Eye (tissue), 1 donor: ENCODE results near the gene AGK.

Experiments used
- DNase-seq: peaks from one replicate; pipeline ENCODE4 v3.0.0-alpha.2; 2015

AGK gene

DNA sequence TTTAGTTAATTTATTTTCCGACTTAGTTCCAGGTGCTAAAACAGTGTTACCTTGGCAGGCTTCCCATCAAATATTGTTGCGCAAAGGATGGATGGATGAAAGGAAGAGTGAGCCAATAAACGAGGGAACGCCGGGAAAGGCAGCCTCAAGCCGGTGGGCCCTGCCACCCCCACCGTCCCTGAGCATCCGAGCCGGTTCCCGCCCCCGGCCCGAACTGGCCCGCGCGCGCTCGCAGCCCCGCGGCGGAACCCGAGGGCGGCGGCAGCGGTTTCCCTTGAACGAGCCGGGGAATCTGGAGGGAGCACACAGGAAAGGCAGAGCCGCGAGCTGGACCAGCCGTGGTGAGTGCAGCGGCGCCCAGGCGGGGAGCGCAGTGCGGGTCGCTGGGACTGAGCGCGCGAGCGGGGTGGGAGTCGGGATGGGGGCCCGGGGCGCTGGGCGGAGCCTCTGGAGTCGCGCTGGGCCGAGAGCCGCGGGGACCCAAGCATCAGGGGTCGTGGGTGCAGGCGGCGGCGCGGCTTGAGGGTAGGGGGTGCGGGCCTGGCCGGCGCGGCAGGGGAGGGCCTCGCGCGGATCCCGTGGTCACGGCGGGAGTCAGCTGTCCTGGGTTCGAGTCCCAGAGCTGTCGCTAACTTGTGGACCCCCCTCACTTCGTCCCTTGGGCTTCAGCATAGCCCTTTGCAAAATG is at the start of gene AGK:
Gene AGK, plus strand, starts transcription at position 317 of the 688 bp plus-strand sequence. CDS start 4,057 bp downstream, outside the sequence.
- peak; percentile 93 for DNase-seq

GRCh38 chr7:141501451-141501850 is 49.8 kb upstream of the AGK start:
- no peak for DNase-seq

DNA sequence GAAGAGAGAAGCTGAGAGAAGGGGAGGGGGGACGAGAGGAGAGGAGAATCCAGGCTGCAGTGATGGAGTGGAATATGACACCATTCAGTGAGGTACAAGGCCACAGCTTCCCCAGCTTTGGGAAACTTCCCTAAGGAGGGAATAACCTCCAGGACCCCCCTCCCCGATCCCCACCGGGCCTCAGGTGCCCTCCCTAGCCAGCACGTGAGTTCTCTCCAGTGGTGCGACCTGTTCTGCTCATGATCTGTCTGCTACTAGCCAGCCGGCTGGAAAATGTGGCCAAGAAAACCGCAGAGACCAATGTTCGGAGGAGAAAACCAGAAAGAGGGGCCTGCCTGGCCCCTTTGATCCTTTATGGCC is 39.9 kb upstream of the AGK start:
- peak; percentile 53 for DNase-seq

GRCh38 chr7:141511676-141512396 is 39.4 kb upstream of the AGK start:
- peak; percentile 80 for DNase-seq

DNA sequence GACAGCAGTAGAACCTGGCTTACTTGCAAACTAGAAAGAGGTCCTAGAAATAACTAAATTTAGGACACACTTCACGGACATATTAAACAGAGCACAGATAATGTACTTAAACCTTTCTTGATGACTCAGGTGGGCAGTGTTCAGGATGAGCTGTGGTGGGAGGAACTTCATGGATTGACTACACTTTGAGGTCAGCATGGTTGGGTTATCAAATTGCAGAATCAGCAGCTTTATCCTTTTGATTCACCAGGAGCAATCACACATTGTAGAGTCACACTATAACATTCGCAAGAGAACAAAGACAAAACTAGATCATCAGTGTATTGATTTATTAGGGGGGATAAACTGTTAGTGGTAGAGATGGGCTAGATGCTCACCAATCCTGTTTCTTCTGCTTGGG is 38.6 kb upstream of the AGK start:
- no peak for DNase-seq

DNA sequence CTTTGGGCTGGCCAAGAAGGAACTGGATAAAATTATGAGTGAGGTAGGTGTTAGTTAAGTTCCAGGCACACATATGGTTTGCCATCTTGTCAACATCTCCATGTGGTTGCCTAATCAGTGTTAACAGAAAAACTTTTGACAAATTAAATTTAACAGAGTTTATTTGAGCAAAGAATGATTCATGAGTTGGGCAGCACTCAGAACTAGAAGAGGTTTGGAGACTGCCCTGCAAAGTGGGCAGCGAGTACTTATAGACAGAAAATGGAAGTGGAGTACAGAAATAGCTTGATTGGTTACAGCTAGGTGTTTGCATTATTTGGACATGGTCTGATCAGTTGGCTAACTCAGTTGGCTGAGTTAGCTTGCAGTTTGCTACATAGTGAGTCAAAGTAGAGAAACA is 37.5 kb upstream of the AGK start:
- no peak for DNase-seq

DNA sequence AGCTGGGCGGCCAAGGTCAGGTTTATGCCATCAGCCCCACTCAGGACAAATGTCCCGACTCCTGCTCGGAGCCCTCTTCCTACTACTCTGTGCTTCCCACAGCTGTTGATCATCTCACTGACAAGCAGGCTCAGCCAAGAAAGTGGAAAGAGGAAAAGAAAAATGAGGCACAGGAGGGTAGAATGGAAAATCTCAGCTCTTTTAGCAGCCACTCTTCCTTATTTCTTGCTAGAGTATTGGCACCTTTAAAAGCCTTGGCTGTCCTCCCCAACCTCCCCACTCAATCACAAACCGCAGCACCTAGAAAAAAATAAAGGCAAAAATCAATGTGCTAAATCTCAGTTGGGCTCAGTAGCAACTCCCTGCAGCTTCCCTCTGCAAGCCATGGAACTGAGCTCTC is 35.3 kb upstream of the AGK start:
- DNase-seq: no peak

DNA sequence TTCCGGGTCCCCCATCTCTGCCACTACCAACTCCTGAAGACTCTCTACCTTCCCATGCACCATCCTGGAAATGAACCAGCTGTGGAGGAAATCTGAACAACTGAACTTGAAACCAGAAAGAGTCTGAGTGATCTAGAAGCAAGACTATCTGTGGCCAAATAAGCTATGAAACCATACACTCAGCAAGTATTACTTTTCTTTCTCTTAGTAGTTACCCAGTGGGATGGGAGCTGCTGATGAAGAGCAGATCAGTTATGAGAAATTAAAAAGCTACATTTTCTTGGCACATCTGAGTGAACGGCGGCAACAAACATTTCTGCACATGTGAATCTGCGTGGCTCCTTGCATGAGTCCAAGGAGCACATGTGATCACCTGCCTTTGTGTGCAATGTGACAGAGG is 31.6 kb upstream of the AGK start:
- no peak for DNase-seq

DNA sequence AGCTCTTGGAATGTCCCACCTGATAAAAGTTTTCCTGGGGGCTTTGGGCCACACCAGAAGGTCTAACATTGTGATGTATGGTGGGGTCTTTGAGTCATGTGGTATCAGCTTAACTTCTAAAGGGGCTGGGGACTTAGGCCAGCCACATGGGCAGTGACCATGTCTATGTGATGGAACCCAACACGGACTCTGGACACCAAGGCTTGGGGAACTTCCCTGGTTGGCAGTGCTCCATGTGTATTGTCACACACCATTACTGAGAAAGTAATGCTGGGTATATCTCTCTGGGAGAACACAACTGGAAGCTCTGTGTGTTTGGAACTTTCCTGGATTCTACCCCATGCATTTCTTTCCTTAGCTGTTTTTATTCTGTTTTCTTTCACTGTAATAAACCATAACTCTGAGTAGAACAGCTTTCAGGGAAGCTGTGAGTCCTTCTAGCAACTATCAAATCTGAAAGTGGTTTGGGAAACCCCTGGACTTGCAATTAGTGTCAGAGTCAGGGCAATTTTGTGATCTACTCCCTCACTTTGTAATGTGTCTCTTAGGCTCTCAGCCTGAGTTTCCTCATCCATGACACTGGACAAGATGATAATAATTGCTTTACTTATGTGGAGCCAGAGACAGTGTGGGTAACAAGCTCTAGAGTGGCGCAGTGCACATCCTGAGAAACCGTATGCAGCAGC is 28.4 kb upstream of the AGK start:
- no peak for DNase-seq

DNA sequence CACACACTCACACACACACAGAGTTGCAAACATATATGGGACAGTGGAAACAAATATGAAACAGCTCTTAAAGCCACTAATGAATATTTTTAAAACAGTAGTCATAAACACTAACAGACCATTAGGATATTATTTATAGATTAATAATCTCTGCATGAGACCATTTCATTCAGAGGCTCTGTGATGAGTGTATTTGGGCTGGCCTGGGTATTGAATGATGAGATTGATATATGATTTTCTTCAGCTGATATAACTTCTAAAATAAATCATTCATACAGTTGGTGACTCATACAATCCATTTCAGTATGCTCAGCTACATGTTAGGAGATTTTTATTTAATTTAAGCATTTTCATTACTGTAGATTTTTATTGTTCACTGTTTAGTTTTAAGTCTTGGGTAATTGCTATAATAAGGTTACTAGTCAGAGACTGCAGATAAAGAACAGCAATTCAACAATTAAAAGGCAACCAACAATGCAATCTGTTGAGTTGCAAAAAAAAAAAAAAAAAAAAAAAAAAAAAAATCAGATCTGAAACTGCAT is 25.2 kb upstream of the AGK start:
- no peak for DNase-seq

- no peak for DNase-seq
These were observed 24.1 kb upstream of the AGK start for GRCh38 chr7:141527076-141527475.

- no peak for DNase-seq
These were observed 22.8 kb upstream of the AGK start for GRCh38 chr7:141528399-141528798.

- peak; percentile 97 for DNase-seq
These were observed 17.9 kb upstream of the AGK start for GRCh38 chr7:141533149-141533949.

GRCh38 chr7:141534757-141535737 is 16.2 kb upstream of the AGK start:
- DNase-seq: no peak

- DNase-seq: no peak
These were observed 13.3 kb upstream of the AGK start for GRCh38 chr7:141537906-141538305.

DNA sequence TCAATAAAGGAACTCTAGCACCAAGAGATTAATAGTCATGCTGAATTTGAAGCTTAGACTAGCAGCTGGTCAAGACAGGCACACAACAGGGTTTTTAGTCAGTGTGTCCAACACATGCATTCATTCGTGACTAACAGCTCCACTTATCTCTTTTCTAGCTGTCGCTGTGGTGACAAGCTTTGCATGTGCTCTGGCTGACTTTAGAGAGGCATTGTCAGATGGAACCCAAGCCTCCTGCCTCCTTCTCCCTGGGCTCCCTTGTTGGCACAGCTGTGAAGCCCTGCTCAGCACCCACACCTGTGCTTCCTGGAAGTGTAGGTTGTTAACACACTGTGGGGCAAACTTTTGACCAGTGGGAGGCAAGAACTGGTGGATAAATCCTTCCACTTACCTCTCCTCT is 9.8 kb upstream of the AGK start:
- no peak for DNase-seq

GRCh38 chr7:141544831-141545230 is 6.4 kb upstream of the AGK start:
- DNase-seq: no peak

DNA sequence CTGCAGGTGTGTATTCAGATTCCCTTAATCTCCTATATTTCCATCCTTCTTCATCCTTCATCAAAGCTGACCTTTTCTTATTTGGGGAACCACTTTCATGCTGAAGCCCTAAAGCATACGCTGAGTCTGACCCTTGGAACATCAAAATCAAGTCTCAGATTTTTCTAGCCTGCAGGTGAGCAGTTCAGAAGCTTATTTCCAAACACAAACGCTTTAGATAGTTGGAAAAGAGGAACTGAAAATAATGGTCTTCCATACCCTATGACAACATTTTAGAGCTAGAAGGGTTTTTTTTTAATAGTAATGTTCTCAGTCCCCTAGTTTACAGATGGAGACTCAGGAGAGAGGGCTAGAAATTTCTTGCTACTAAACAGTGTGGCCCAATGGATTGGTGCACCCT is 1.6 kb upstream of the AGK start:
- no peak for DNase-seq

DNA sequence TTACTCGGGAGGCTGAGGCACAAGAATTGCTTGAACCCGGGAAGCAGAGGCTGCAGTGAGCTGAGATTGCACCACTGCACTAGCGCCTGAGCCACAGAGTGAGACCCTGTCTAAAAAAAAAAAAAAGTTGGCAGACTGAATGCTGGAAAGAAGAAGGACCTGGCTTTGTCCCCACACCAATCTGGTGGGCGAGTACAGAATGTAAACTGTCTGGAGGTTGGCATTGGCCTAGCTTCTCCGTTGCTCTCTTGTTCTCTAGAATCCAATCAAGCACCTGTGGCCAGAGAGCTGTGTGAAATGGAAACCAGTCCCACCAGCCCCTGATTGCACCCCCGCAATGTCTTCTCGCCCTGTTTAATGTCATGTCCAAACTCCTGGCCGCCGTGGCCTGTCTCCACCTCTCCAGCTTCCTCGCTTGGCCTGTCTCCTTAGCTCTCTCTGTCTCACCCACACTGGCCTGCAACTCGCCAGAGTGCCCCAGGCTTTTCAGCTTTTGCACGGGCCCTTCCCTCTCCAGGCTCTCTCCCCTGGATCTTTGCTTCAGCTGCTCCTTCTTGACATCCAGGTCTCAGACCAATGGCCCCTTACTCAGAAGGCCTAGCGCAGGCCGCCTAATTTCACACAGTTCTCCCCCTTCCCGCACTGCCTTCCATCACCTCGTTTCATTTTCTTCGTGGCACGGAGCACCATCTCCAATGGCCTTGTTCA is 670 bp upstream of the AGK start:
- no peak for DNase-seq

DNA sequence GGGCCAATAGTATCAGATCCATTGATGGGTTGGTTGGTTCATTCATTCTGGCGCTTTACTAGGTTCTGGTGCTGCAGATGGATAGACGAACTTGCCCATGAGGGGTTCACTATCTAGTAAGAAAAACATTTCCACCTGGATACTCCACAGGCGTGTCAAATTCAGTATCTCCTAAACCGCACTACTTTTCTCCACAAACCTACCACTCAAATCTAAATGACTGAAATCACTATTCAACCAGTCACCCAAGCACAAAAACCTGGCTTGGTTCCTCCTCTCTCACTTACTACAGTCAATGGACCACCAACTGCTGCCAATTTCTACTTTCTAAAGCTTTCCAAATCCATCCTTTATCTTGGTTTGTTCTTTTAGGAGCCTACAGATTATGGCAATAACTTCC is 572 bp downstream of the AGK start:
- no peak for DNase-seq

DNA sequence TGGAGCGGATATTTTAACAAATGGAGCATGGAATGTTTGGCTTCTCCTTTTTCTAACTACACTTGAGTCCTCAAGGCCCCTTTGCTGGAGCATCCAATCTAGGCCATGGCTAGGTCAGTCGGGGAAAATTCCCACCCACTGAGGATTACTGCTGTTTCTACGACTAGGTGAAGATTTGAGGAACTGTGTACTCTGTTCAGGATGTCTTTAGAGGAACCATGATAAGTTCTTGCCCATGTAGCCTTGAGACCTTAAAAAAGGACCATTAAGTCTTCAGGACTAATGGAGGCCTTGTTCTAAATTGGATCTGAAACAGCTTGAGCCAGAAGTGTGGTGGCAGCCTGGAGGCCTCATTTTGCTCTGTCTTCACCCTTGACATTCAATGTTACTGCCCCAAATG is 6.2 kb downstream of the AGK start:
- no peak for DNase-seq
